ENCODE measurements around the gene PHACTR3. TPM values are rescaled to one million over a fixed set of nuclear protein-coding genes. Genes with fewer than 3 reads are reported as not detected.
"Not testable (repeated sequence)": the region's sequence is repeated elsewhere in the genome, so short reads cannot be mapped to it uniquely, and the experiment has no call there.

Gene PHACTR3
- polyA plus RNA-seq, result not detected

DNA sequence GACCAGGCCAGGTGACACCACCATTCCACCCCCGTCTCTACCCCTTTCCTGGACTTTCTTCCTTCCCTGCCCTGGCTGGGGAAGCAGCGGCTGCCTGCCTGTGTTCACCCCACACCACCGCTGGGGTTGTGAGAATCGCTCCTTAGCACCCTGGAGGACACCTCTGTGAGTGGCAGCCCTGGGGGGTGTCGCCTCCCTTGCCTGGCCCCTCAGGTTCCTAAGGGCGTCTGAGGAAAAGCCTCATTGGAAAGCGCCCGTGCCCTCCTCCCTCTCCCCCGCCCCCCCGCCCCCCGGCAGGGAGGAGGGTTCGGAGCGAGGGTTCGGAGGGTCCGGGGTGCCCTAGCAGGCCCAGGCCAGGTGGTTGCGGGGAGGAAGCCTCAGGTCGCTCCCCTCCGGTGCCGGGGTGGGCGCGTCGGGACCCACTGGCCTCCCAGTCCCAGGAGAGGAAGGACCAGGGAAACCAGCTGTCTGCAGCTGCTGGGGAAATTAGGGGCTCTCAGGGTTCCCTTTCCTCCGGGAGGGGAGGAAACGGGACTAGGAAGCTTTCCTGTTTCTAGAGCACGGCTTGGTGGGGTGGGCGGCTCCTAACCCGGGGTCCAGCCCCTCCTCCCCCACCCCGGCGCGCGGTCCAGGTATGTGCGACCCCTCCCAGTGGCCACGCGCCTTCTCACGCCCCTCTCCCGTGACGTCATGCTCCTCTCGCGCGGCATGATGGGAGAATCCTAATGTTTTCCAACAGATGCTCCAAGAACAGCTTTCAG, at the start of gene PHACTR3:
PHACTR3 (plus strand) TSS at position 760 of the 761 bp plus-strand sequence. CDS start 475 bp downstream, outside the sequence.
- Mint-ChIP-seq H3K4me1 (no peaks in the 10 kb centered on the region), H3K36me3 (no peaks in the 10 kb centered on the region), H3K27ac (no peak within 1 kb of the TSS), H3K4me3 (no peak within 1 kb of the TSS), H3K27me3 (ENCODE audit: low read depth in 3 of 3) (peaks cover 11 to 17% (median 12%) of the 10 kb centered on the region in 3 donors), H3K9me3 (peaks cover 0 to 3% (median 0%) of the 10 kb centered on the region in 6 donors)
- DNase-seq, result no peak

DNA sequence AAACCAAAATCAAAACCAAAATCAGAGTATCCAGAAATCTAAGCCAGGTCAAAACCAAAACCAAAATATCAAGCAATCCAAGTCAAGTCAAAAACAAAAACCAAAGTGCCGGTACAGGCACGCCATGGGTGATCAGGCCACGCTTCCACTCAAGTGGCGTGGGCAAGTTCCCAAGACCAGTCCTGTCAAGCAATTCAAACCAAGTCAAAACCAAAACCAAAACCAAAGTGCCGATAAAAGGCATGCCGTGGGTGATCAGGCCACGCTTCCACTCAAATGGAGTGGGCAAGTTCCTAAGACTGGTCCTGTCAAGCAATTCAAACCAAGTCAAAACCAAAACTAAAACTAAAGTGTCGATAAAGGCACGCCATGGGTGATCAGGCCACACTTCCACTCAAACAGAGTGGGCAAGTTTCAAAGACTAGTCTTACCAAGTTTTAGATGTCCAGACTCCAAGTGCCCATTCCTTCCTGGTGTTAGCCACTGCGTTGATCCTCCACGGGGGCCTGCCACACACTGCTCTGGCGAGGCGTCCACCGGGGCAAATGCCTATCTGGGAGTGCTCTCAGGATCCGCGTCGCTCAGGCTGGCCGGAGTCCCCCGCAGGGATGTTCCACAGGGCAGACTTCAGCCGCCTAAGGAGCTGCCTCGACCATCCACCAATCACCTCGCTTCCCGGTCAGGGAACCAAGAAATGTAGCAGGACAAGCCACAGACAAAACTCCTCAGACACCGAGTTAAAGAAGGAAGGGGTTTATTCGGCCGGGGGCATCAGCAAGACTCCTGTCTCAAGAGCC, 46.4 kb upstream of the PHACTR3 start:
- peak overlapping the region in 1 of 5 donors; percentile 15 for H3K4me3 Mint-ChIP-seq
- not testable (repeated sequence) for H3K27me3 Mint-ChIP-seq (ENCODE audit: low read depth in 3 of 3); H3K9me3 Mint-ChIP-seq; H3K36me3 Mint-ChIP-seq; H3K4me1 Mint-ChIP-seq; DNase-seq
- peak overlapping the region in 1 of 6 donors; percentile 33 for H3K27ac Mint-ChIP-seq

DNA sequence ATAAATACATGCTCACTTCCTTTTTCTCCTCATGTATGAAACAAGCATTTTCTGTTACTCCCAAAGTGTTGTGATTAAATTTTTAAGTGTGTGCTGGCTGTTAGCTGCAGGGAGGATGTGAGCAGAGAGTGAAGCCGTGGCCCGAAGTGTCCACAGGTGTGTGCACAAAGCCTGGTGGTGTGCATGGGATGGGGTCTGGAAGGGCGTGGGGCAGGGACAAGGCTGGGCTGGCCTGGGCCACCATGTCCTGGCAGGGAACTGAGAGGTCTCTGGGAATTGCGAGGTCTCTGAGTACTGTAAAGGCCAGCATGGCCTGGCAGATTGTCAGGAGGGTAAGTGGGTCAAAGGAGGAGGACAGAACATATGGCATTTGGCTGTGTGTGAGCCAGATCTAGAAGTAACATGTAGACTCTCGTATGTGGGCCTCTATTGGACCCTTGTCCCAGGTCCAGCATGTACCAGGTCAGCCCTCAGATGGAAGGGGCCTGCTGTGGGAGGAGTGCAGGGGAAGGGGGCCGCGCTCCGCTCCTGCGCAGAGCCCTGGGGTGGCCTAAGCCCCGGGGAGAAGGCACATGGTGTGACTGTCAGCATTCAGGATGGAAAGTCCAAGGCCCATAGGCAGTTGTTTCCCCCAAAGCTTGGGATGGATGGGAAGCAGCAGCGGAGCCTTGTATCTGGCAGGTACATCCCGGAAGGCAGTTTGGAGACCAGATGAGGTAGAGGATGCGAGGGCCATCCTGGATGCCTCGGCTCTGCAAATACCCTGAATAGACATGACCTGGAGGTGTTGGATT, 45.1 kb upstream of the PHACTR3 start:
- Mint-ChIP-seq H3K4me1 (no peaks in the 10 kb centered on the region), H3K27ac (no peak overlapping the region), H3K27me3 (ENCODE audit: low read depth in 3 of 3) (peaks cover 0 to 3% (median 1%) of the 10 kb centered on the region in 3 donors), H3K9me3 (no peaks in the 10 kb centered on the region), H3K36me3 (no peaks in the 10 kb centered on the region), H3K4me3 (no peak overlapping the region)
- no peak for DNase-seq

DNA sequence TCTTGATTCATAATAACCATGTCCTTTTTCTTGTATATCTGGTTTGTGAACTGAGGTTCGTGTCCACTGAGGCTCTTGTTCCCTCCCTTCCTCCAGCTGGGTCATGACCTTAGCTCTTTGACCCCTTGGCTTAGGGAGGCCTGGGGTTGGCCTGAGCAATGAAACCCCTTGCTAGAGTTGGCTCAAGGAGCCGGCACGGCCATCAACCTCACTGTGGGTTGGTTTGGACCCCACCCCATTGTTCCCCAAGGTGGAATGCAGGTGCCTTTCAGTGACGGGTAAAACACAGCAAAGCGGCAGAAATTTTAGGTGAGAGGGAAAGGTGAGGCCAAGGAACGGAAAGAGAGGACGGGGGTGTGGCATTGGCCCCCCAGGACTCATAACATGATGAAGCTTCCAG, 44.5 kb upstream of the PHACTR3 start:
- no peak for DNase-seq
- no peak overlapping the region for H3K27ac Mint-ChIP-seq
- no peaks in the 10 kb centered on the region for H3K4me1 Mint-ChIP-seq
- no peaks in the 10 kb centered on the region for H3K9me3 Mint-ChIP-seq
- peaks cover 0 to 3% (median 1%) of the 10 kb centered on the region in 3 donors for H3K27me3 Mint-ChIP-seq (ENCODE audit: low read depth in 3 of 3)
- no peak overlapping the region for H3K4me3 Mint-ChIP-seq
- H3K36me3 Mint-ChIP-seq, result no peaks in the 10 kb centered on the region

DNA sequence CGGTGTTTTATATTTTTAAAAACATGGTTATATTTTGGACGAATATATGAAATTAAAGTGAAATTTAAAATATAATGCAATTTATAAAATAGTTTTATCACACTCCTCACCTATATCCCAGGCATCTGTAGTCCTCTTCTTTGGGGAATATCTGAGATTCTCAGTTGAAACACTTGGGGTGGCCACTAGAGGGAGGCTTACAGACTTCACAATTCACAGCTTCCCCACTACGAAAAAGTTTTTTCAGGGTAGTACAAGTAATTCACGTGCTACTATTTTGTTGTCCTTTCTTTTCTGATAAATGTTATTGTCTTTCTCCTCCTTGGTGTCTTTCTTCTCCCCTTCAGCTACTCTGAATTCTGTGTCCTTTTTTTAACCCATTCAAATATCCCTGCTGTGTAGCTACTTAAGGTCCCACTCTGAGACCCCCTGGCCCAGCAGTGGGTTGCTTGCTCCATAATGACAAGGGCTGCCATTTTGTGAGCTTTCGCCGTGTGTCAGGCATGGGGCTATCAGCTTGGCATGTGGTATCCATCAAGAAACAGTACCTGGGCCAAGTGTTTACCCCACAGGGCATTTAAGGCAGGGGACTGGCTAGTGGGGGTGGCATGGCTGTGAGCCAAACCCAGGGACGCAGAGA, 43.6 kb upstream of the PHACTR3 start:
- Mint-ChIP-seq H3K27ac (no peak overlapping the region), H3K27me3 (ENCODE audit: low read depth in 3 of 3) (peaks cover 0 to 3% (median 1%) of the 10 kb centered on the region in 3 donors), H3K9me3 (no peaks in the 10 kb centered on the region), H3K36me3 (no peaks in the 10 kb centered on the region), H3K4me1 (no peaks in the 10 kb centered on the region), H3K4me3 (no peak overlapping the region)
- no peak for DNase-seq

DNA sequence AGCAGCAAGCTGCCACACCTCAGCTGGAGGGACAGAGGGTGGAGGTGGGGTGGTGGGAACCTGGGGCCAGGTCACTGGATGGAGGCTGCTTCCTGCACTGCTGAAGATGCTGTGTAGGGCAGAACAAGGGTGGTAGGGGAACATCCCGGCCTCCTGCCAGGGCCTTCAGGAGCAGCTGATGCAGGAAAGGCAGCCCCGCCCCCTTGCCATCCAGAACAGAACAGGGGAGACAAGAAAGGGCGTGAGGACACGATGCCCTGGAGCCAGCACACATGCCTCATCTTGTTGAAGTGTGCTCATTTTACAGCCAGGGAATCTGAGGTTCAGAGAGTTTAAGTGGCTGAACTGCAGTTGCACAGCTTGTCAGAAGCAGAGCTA, 43.1 kb upstream of the PHACTR3 start:
- no peak for DNase-seq
- Mint-ChIP-seq H3K4me1 (no peaks in the 10 kb centered on the region), H3K36me3 (no peaks in the 10 kb centered on the region), H3K27ac (no peak overlapping the region), H3K27me3 (ENCODE audit: low read depth in 3 of 3) (peaks cover 0 to 3% (median 1%) of the 10 kb centered on the region in 3 donors), H3K4me3 (no peak overlapping the region), H3K9me3 (no peaks in the 10 kb centered on the region)

DNA sequence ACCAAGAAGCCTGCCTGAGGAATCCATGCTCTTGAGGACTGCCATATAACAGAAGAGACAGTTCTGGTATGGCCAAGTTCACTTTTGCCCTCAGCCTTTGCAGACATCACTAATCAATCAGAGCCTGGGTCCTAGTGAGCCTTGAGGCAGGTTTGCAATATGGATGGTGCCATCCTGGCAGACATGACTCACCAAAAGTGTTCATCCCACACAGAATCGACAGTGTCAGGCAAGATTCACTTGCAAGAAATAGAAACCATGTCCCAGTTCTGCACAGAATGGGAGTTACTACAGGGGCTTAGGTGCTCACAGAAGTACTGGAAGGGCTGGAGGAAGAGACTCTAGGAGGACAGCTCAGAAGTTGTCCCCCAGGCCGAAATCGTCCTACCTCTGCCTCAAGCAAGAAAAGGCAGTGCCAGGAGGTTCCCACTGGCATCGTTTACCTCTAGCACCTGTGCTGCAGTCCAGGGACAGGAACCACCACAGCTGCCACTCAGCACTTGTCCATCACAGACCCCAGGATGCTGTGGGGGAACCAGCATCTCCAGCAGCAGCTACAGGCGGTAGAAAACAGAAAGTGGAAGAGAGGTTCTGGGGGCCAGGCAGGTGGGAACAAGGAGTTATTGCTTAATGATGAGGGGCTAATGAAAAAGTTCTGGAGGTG, 42.6 kb upstream of the PHACTR3 start:
- no peaks in the 10 kb centered on the region for H3K9me3 Mint-ChIP-seq

DNA sequence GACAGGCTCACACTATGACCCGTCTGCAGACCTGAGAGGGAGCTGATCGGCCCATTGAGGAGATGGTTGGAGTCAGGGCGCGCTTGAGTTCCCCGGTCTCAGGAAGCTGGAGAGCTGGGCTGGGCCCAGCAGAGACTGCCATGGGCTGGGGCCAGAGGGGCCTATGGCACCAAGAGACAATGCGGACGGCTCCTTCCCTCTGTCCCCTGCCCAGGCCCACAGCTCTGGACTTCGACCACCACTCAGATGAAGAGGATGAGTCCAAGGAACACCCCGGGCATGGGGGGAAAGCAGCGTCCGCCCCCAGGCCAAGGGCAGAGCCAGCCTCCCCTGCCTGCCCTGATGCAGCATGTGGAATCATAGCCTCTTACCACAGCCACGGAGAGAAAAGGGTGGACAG, 40.2 kb upstream of the PHACTR3 start:
- Mint-ChIP-seq H3K4me1 (no peaks in the 10 kb centered on the region), H3K27me3 (ENCODE audit: low read depth in 3 of 3) (peaks cover 0 to 5% (median 0%) of the 10 kb centered on the region in 3 donors), H3K4me3 (no peak overlapping the region), H3K27ac (no peak overlapping the region), H3K36me3 (no peaks in the 10 kb centered on the region), H3K9me3 (no peaks in the 10 kb centered on the region)
- DNase-seq, result no peak

More for the DNA sequence above, 42.6 kb upstream of the PHACTR3 start:
- Mint-ChIP-seq H3K27me3 (ENCODE audit: low read depth in 3 of 3) (peaks cover 0 to 3% (median 1%) of the 10 kb centered on the region in 3 donors), H3K27ac (no peak overlapping the region), H3K36me3 (no peaks in the 10 kb centered on the region), H3K4me1 (no peaks in the 10 kb centered on the region), H3K4me3 (no peak overlapping the region)
- DNase-seq, result no peak

DNA sequence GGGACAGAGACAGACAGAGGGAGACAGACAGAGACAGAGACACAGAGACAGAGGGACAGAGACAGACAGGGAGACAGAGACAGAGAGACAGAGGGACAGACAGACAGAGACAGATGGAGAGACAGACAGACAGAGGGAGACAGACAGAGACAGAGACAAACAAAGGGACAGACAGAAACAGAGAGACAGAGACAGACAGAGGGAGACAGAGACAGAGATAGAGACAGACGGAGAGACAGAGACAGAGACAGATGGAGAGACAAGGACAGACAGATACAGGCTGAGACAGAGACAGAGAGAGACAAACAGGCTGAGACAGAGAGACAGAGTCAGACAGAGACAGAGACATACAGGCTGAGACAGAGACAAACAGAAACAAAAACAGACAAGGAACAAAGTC, 39.4 kb upstream of the PHACTR3 start:
- Mint-ChIP-seq H3K4me3 (no peak overlapping the region), H3K27me3 (ENCODE audit: low read depth in 3 of 3) (peaks cover 0 to 7% (median 0%) of the 10 kb centered on the region in 3 donors), H3K36me3 (no peaks in the 10 kb centered on the region), H3K27ac (no peak overlapping the region), H3K4me1 (no peaks in the 10 kb centered on the region), H3K9me3 (no peaks in the 10 kb centered on the region)
- DNase-seq, result no peak

DNA sequence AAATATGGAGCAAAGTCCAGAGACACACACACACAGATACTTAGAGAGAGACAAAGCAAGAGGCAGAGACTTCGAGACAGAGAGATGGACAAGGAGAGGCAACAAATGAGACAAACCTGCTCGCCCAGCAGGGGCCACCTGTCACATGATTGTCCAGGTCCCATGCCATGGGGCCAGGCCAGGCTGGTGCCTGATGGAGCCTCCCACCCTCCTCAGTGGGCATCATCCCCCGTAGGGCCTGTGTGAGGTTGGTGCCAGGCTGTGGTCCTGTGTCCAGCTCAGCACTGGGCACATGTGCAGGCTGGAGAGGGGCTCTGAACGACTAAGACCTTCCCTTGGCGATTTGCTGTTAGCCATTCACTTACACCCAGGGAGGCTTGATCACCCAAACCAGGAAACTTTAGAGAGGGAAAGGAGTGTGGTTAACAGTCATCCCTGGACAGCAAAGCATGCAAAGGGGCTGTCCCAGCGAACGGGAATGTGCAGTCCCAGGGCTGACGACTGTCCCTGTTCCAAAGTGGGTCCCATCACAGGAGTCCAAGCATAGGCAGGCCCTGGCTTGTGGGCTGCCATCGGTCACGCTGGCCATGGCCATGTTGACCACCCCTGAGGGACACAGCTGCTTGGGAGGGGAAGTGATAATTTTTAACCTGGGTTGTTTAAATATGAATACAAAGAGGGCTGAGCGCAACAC, 38.4 kb upstream of the PHACTR3 start:
- H3K27ac Mint-ChIP-seq, result no peak overlapping the region
- H3K36me3 Mint-ChIP-seq, result no peaks in the 10 kb centered on the region
- H3K27me3 Mint-ChIP-seq (ENCODE audit: low read depth in 3 of 3), result peaks cover 0 to 5% (median 0%) of the 10 kb centered on the region in 3 donors
- DNase-seq, result no peak
- H3K9me3 Mint-ChIP-seq, result no peaks in the 10 kb centered on the region
- H3K4me3 Mint-ChIP-seq, result no peak overlapping the region
- H3K4me1 Mint-ChIP-seq, result no peaks in the 10 kb centered on the region

DNA sequence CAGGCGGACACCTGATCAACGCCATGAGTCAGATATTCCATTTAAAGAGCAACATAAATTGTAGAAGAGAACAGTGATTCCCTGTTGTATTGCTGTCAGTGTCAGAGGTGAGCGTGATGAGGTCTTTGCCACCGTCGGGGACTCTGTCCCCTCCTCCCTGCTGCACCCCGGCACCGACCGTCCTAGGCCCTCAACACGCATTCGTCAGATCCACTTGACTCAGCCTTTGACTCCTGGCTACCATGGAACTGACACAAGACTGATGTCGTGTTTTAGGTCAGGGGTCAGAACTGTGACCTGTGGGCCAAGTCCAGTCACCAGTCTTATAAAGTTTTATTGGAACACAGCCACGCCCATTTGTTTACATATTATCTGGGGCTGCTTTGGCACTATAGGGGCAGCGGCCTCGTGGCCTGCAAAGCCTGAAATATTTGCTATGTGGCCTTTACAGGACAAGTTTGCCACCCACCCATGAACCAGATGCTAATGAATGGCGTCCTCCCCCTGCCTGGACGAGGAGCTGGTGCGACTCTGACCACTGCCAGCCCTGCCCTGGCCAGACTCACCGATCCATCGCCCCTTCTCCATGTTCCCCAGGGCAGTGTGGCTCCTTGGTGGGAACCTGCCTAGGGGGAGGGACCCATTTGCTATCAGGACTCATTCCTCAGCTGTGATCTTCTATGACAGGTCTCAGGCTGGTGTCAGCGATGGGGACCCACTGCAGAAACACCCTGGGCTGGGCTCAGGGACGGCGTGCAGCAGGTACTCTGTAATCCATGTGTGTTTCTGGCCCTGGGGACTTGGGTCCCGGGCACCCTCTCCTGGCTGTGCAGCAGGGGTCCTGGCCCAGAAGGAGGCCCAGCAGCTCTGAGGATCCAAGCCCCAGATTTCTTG, 37.5 kb upstream of the PHACTR3 start:
- no peak overlapping the region for H3K27ac Mint-ChIP-seq
- H3K27me3 Mint-ChIP-seq (ENCODE audit: low read depth in 3 of 3), result peaks cover 0 to 4% (median 2%) of the 10 kb centered on the region in 3 donors
- no peak for DNase-seq
- peaks cover 0 to 2% of the 10 kb centered on the region in 2 donors for H3K4me1 Mint-ChIP-seq
- no peaks in the 10 kb centered on the region for H3K9me3 Mint-ChIP-seq
- H3K36me3 Mint-ChIP-seq, result no peaks in the 10 kb centered on the region
- H3K4me3 Mint-ChIP-seq, result no peak overlapping the region
